ENCODE data around the gene XCL1. TPM values are rescaled to one million over a fixed set of nuclear protein-coding genes. Genes with fewer than 3 reads are reported as not detected.

Gene XCL1
- total and polyA plus RNA-seq, 10 of the 15 experiments (the other 5 are each of a cell fraction or from before 2014, with no cell fraction given) = 0.68 to 1,222 (median 12.2) TPM

GRCh38 chr1:168550971-168551370, 25.4 kb upstream of the XCL1 start:
- no TSS peak for BruUV-seq (replicated peaks)
- FAIRE-seq (no peak), DNase-seq (ENCODE audit: low read depth, low spot score) (no peak), ATAC-seq (no peak)
- in situ Hi-C loops (cut with MboI) (no loop called here), intact Hi-C loops (cut with micrococcal nuclease; ENCODE audit: unreplicated experiment) (loop anchor here (10.0 kb wide), 1 partner anchor 86 kb away; no protein-coding TSS in a partner anchor)
- H3K27me3 ChIP-seq (replicated peaks in 1 of 2; ENCODE audit: control insufficient read depth in 2 of 2, insufficient read depth in 2 of 2, low read length in 1 of 2) = no peaks in the 10 kb centered on the region
- H3K27ac ChIP-seq (ENCODE audit: control insufficient read depth, insufficient read depth) = no peak overlapping the region
- no peak overlapping the region for H3K9ac ChIP-seq (ENCODE audit: control insufficient read depth, insufficient read depth, low read length)
- SMC1A ChIA-PET (ENCODE audit: uncharacterized antibody, unreplicated experiment) = interaction anchor here (0.6 to 8.0 kb wide), 13 partner anchors 8 to 559 kb away, joined by 3 to 257 read pairs (median 4); partner anchors contain the start of gene XCL2
- 17% methylated on average over 1 of the region's 1 CpG for WGBS (ENCODE audit: insufficient coverage, insufficient replicate concordance, low lambda C conversion rate, missing lambda C conversion rate)
- RAD21 ChIA-PET (ENCODE audit: unreplicated experiment) = interaction anchor here (0.7 to 8.0 kb wide), 8 partner anchors 14 to 109 kb away, joined by 3 to 218 read pairs (median 26); no protein-coding TSS in a partner anchor
- H3K4me2 ChIP-seq (ENCODE audit: control insufficient read depth, insufficient read depth) = no peak overlapping the region
- CTCF ChIA-PET = interaction anchor here (0.7 to 2.4 kb wide), 5 partner anchors 9 to 208 kb away, joined by 3 to 10 read pairs (median 4); no protein-coding TSS in a partner anchor
- POLR2A ChIA-PET = interaction anchor here (0.6 to 7.3 kb wide), 5 partner anchors 15 to 1904 kb away, joined by 3 to 56 read pairs (median 5); no protein-coding TSS in a partner anchor
- no peak overlapping the region for H3K4me3 ChIP-seq
- H3K9me3 ChIP-seq (replicated peaks; ENCODE audit: control insufficient read depth, insufficient read depth, low read length) = no peaks in the 10 kb centered on the region
- no peak overlapping the region for H2AFZ ChIP-seq (ENCODE audit: control insufficient read depth, low read depth, low read length)
- no peak for TF ChIP-seq NFYB (IDR thresholded peaks at IDR 0.05; ENCODE audit: insufficient read depth, low read depth, low read length)
- TF ChIP-seq IKZF1 (conservative IDR thresholded peaks at IDR 0.05) = no peak
- TF ChIP-seq ATF2 (IDR thresholded peaks at IDR 0.05; ENCODE audit: low read length) = no peak
- TF ChIP-seq LARP7 (IDR thresholded peaks at IDR 0.05) = no peak
- H3K79me2 ChIP-seq (ENCODE audit: control insufficient read depth, insufficient read depth, low read length) = no peaks in the 10 kb centered on the region
- no peaks in the 10 kb centered on the region; the same call in 1 of the 2 replicates for H3K4me1 ChIP-seq (ENCODE audit: control insufficient read depth, insufficient read depth, low read length)
- H3K36me3 ChIP-seq (ENCODE audit: control insufficient read depth in 2 of 2, insufficient read depth in 2 of 2, low read length in 1 of 2) = no peaks in the 10 kb centered on the region
- no peaks in the 10 kb centered on the region for H4K20me1 ChIP-seq (ENCODE audit: control insufficient read depth, insufficient read depth)

GRCh38 chr1:168551688-168552087, 24.7 kb upstream of the XCL1 start:
- SMC1A ChIA-PET (ENCODE audit: uncharacterized antibody, unreplicated experiment) = interaction anchor here (0.6 to 8.0 kb wide), 14 partner anchors 8 to 558 kb away, joined by 3 to 257 read pairs (median 14); partner anchors contain the start of gene XCL2
- no peaks in the 10 kb centered on the region for H4K20me1 ChIP-seq (ENCODE audit: control insufficient read depth, insufficient read depth)
- H3K4me1 ChIP-seq (ENCODE audit: control insufficient read depth, insufficient read depth, low read length) = no peaks in the 10 kb centered on the region; the same call in 1 of the 2 replicates
- no peaks in the 10 kb centered on the region for H3K36me3 ChIP-seq (ENCODE audit: control insufficient read depth in 2 of 2, insufficient read depth in 2 of 2, low read length in 1 of 2)
- H3K9me3 ChIP-seq (replicated peaks; ENCODE audit: control insufficient read depth, insufficient read depth, low read length) = no peaks in the 10 kb centered on the region
- intact Hi-C loops (cut with micrococcal nuclease; ENCODE audit: unreplicated experiment) = loop anchor here (10.0 kb wide), 1 partner anchor 87 kb away; no protein-coding TSS in a partner anchor
- ATAC-seq (no peak), DNase-seq (ENCODE audit: low read depth, low spot score) (no peak), FAIRE-seq (no peak)
- RAD21 ChIA-PET (ENCODE audit: unreplicated experiment) = interaction anchor here (1.3 to 8.0 kb wide), 7 partner anchors 19 to 110 kb away, joined by 3 to 218 read pairs (median 27); no protein-coding TSS in a partner anchor
- H2AFZ ChIP-seq (ENCODE audit: control insufficient read depth, low read depth, low read length) = no peak overlapping the region
- no peak overlapping the region for H3K4me3 ChIP-seq
- H3K9ac ChIP-seq (ENCODE audit: control insufficient read depth, insufficient read depth, low read length) = no peak overlapping the region
- CTCF ChIA-PET = interaction anchor here (0.7 to 2.4 kb wide), 9 partner anchors 8 to 209 kb away, joined by 3 to 10 read pairs (median 4); no protein-coding TSS in a partner anchor
- no peak overlapping the region for H3K27ac ChIP-seq (ENCODE audit: control insufficient read depth, insufficient read depth)
- H3K4me2 ChIP-seq (ENCODE audit: control insufficient read depth, insufficient read depth) = no peak overlapping the region
- in situ Hi-C loops (cut with MboI) = no loop called here
- BruUV-seq (replicated peaks) = no TSS peak
- 47% methylated on average over 4 of the region's 4 CpGs for WGBS (ENCODE audit: insufficient coverage, insufficient replicate concordance, low lambda C conversion rate, missing lambda C conversion rate)
- POLR2A ChIA-PET = interaction anchor here (1.2 to 7.3 kb wide), 5 partner anchors 9 to 83 kb away, joined by 5 to 56 read pairs (median 5); no protein-coding TSS in a partner anchor
- H3K27me3 ChIP-seq (replicated peaks in 1 of 2; ENCODE audit: control insufficient read depth in 2 of 2, insufficient read depth in 2 of 2, low read length in 1 of 2) = no peaks in the 10 kb centered on the region
- no peaks in the 10 kb centered on the region for H3K79me2 ChIP-seq (ENCODE audit: control insufficient read depth, insufficient read depth, low read length)
- TF ChIP-seq RUNX3 (IDR thresholded peaks at IDR 0.05; ENCODE audit: low read length) = no peak
- no peak for TF ChIP-seq PAX8 (IDR thresholded peaks at IDR 0.05)
- TF ChIP-seq MEF2B (IDR thresholded peaks at IDR 0.05; ENCODE audit: partially characterized antibody, poor library complexity, severe bottlenecking) = no peak
- no peak for TF ChIP-seq ATF2 (IDR thresholded peaks at IDR 0.05; ENCODE audit: low read length)
- no peak for TF ChIP-seq PRDM15 (CRISPR knock-in tag; IDR thresholded peaks at IDR 0.05)
- TF ChIP-seq CBX3 (IDR thresholded peaks at IDR 0.05; ENCODE audit: borderline replicate concordance, low read depth) = no peak
